ENCODE results near the gene ARPP19.

Gene ARPP19

DNA sequence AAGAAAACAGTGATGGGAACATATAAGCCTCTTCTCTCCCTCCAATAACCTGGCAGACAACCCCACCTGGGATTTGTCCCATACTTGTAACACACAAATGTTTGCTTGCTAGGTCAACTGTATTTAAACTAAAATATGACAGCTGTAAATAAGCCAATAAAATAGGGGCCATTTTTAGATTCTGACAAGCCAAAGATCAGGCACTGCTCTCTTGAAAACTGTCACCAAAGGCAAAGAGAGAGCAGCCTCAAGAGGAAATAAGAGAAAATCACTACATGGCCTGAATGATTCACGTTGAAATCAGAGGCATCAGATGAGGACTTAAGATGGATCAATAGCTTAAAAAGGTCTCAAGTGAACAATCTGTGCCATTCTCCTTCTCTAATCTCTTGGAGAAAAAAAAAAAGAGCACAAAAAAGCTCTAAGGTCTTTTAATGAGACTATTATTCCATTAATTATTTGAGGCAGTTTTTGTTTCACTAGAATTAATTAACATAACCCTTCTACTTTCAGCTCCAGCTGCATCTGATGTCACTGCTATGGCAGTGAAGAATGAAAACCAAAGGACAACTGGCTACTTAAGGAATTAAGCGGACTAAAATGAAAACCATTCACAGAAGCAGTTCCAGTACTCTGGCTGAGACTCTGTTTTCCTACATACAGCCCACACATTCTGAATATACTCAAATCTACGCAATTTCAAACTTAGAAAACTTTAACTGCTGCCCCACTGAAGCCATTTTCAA, 59.2 kb downstream of the ARPP19 start:
- no peak for DNase-seq (ENCODE audit: low read depth)
- Histone ChIP-seq H3K9me3 (ENCODE audit: control insufficient read depth, low read length) (no peaks in the 10 kb centered on the region), H3K4me1 (ENCODE audit: control insufficient read depth, insufficient read depth, low read length) (peaks cover 5% of the 10 kb centered on the region), H3K4me3 (ENCODE audit: low read length) (no peak overlapping the region), H3K9ac (ENCODE audit: low read length) (no peak overlapping the region), H3K27me3 (replicated peaks; ENCODE audit: control insufficient read depth, insufficient read depth, low read length) (no peaks in the 10 kb centered on the region), H3K36me3 (ENCODE audit: control insufficient read depth, insufficient read depth, low read length, severe bottlenecking) (no peaks in the 10 kb centered on the region)

- DNase-seq (ENCODE audit: low read depth) = no peak
- H3K4me3 ChIP-seq (ENCODE audit: low read length) = no peak overlapping the region
- H3K9ac ChIP-seq (ENCODE audit: low read length) = no peak overlapping the region
- H3K36me3 ChIP-seq (ENCODE audit: control insufficient read depth, insufficient read depth, low read length, severe bottlenecking) = no peaks in the 10 kb centered on the region
- H3K27me3 ChIP-seq (replicated peaks; ENCODE audit: control insufficient read depth, insufficient read depth, low read length) = no peaks in the 10 kb centered on the region
- peaks cover 13% of the 10 kb centered on the region for H3K4me1 ChIP-seq (ENCODE audit: control insufficient read depth, insufficient read depth, low read length)
- H3K9me3 ChIP-seq (ENCODE audit: control insufficient read depth, low read length) = no peaks in the 10 kb centered on the region
Measured at GRCh38 chr15:52506549-52506948, 62.3 kb downstream of the ARPP19 start.

- DNase-seq (ENCODE audit: low read depth) = no peak
- no peaks in the 10 kb centered on the region for H3K9me3 ChIP-seq (ENCODE audit: control insufficient read depth, low read length)
- H3K4me1 ChIP-seq (ENCODE audit: control insufficient read depth, insufficient read depth, low read length) = peaks cover 8% of the 10 kb centered on the region
- H3K27me3 ChIP-seq (replicated peaks; ENCODE audit: control insufficient read depth, insufficient read depth, low read length) = no peaks in the 10 kb centered on the region
- no peaks in the 10 kb centered on the region for H3K36me3 ChIP-seq (ENCODE audit: control insufficient read depth, insufficient read depth, low read length, severe bottlenecking)
- no peak overlapping the region for H3K4me3 ChIP-seq (ENCODE audit: low read length)
- no peak overlapping the region for H3K9ac ChIP-seq (ENCODE audit: low read length)
Measured at GRCh38 chr15:52505151-52505550, 63.7 kb downstream of the ARPP19 start.

DNA sequence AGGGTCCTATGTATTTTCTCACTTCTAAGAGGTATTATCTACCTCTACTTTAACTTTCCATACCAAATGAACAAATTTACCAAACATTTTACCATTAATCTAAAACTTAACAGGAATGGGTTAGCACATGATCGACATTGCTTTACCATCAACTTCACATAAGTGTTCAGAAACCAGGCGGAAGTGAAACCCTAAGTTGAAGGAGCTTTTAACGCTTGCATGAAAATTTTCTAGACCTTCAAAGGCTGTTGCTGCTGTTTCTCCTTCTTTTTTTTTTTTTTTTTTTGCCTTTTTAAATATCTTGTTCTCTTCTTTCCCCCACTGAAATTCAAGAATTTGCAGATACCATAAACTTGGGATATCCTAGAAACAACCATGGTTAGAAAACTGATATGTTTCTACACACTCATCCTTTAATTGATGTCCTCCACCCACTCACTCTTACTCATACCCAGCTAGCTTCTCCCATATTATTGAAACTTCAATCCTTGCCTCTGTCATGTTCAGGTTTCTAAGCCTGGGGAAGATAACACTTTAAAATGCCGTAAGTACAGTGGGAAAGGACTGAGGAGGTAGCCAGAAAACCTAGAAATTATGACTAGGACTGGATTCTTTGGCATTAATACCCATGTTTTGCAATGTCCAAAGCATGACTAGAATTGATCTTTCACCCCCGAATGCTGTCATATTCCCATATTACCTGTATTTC, 64.9 kb downstream of the ARPP19 start:
- Histone ChIP-seq H3K36me3 (ENCODE audit: control insufficient read depth, insufficient read depth, low read length, severe bottlenecking) (no peaks in the 10 kb centered on the region), H3K4me3 (ENCODE audit: low read length) (no peak overlapping the region), H3K4me1 (ENCODE audit: control insufficient read depth, insufficient read depth, low read length) (peaks cover 8% of the 10 kb centered on the region), H3K27me3 (replicated peaks; ENCODE audit: control insufficient read depth, insufficient read depth, low read length) (no peaks in the 10 kb centered on the region), H3K9ac (ENCODE audit: low read length) (no peak overlapping the region), H3K9me3 (ENCODE audit: control insufficient read depth, low read length) (no peaks in the 10 kb centered on the region)
- DNase-seq (ENCODE audit: low read depth) = peak; percentile 36

DNA sequence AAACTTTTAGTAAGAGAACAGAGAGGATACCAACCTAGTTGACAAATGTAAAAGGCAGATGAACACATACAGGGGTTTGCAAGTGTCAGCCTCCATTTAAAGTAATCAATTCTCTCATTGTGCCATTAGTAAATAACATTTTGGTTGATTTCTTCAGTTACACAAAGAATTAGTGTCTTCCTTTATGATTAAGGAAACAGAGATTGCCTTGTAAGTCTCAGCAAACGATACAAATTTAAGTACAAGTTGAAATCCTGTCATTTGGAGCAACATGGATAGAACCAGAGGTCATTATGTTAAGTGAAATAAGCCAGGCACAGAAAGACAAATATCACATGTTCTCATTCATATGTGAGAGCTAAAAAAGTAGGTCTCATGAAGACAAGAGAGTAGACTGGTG, 66.2 kb downstream of the ARPP19 start:
- H3K9me3 ChIP-seq (ENCODE audit: control insufficient read depth, low read length) = no peaks in the 10 kb centered on the region
- H3K36me3 ChIP-seq (ENCODE audit: control insufficient read depth, insufficient read depth, low read length, severe bottlenecking) = no peaks in the 10 kb centered on the region
- peaks cover 8% of the 10 kb centered on the region for H3K4me1 ChIP-seq (ENCODE audit: control insufficient read depth, insufficient read depth, low read length)
- H3K9ac ChIP-seq (ENCODE audit: low read length) = no peak overlapping the region
- no peak for DNase-seq (ENCODE audit: low read depth)
- H3K4me3 ChIP-seq (ENCODE audit: low read length) = no peak overlapping the region
- no peaks in the 10 kb centered on the region for H3K27me3 ChIP-seq (replicated peaks; ENCODE audit: control insufficient read depth, insufficient read depth, low read length)

GRCh38 chr15:52499506-52499905, 69.3 kb downstream of the ARPP19 start:
- no peaks in the 10 kb centered on the region for H3K27me3 ChIP-seq (replicated peaks; ENCODE audit: control insufficient read depth, insufficient read depth, low read length)
- no peak overlapping the region for H3K4me3 ChIP-seq (ENCODE audit: low read length)
- peaks cover 8% of the 10 kb centered on the region for H3K4me1 ChIP-seq (ENCODE audit: control insufficient read depth, insufficient read depth, low read length)
- no peak overlapping the region for H3K9ac ChIP-seq (ENCODE audit: low read length)
- H3K9me3 ChIP-seq (ENCODE audit: control insufficient read depth, low read length) = no peaks in the 10 kb centered on the region
- H3K36me3 ChIP-seq (ENCODE audit: control insufficient read depth, insufficient read depth, low read length, severe bottlenecking) = no peaks in the 10 kb centered on the region
- no peak for DNase-seq (ENCODE audit: low read depth)

DNA sequence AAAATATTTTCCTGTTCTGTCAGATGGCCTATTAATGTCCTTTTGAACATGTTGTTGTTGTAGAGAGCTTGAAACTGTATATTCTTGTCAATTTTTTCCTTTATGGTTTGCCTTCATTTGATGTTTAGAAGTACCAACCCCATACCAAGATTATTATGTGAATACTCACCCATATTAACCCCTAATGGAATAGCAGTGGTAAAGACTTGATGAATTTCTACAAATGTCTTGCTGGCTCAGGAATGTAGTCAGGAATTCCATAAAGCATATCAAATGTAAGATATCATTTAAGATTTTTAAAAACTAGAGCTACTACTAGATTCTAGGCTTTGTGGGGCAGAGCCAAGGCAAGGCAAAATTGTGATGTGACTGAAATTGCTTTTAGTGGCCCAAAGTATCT, 70.1 kb downstream of the ARPP19 start:
- Histone ChIP-seq H3K4me1 (ENCODE audit: control insufficient read depth, insufficient read depth, low read length) (peaks cover 6% of the 10 kb centered on the region), H3K27me3 (replicated peaks; ENCODE audit: control insufficient read depth, insufficient read depth, low read length) (no peaks in the 10 kb centered on the region), H3K9me3 (ENCODE audit: control insufficient read depth, low read length) (no peaks in the 10 kb centered on the region), H3K36me3 (ENCODE audit: control insufficient read depth, insufficient read depth, low read length, severe bottlenecking) (no peaks in the 10 kb centered on the region), H3K9ac (ENCODE audit: low read length) (no peak overlapping the region), H3K4me3 (ENCODE audit: low read length) (no peak overlapping the region)
- no peak for DNase-seq (ENCODE audit: low read depth)

Measured in adipocyte (in vitro differentiated cells).